CD14-positive monocyte (primary cell): ENCODE results near the gene TBC1D4. TPM values are rescaled to one million over a fixed set of nuclear protein-coding genes. Genes with fewer than 3 reads are reported as not detected.

Experiments
- DNase-seq, 3 donors: peaks; one replicate each; pipeline ENCODE4 v3.0.0-alpha.2; 2011 to 2022
- H2AFZ ChIP-seq: 2 replicates; pipeline ENCODE4 v1.6.0; 2012; ENCODE audit warnings: mild to moderate bottlenecking, low read depth, low read length, inconsistent platforms; ENCODE audit not compliant: insufficient read depth, poor library complexity, severe bottlenecking
- H3K27ac ChIP-seq, 2 donors: 1 replicate in 1 of 2; 2 replicates in 1 of 2; pipeline ENCODE4 v1.5.1; 2012 to 2013; ENCODE audit warnings: low read length in 2 of 2, control low read depth in 1 of 2, inconsistent platforms in 1 of 2, low read depth in 1 of 2, mild to moderate bottlenecking in 1 of 2
- H3K27me3 ChIP-seq, 2 donors: one replicate each; pipeline versions ENCODE4 v1.6.0 to v1.6.1; 2011 to 2013; ENCODE audit warnings: low read length in 2 of 2; ENCODE audit not compliant: control insufficient read depth in 2 of 2, insufficient read depth in 2 of 2
- H3K36me3 ChIP-seq, 2 donors: replicated peaks in 1 of 2; 1 replicate in 1 of 2; 2 replicates in 1 of 2; pipeline versions ENCODE4 v1.5.1 to v1.6.1; 2012 to 2013; ENCODE audit warnings: low read length in 2 of 2, control low read depth in 1 of 2, inconsistent platforms in 1 of 2, mild to moderate bottlenecking in 1 of 2; ENCODE audit not compliant: insufficient read depth in 2 of 2, control insufficient read depth in 1 of 2
- H3K4me1 ChIP-seq, 2 donors: 1 replicate in 1 of 2; 2 replicates in 1 of 2; pipeline versions ENCODE4 v1.5.1 to v1.6.1; 2012 to 2013; ENCODE audit warnings: low read length in 2 of 2, control low read depth in 1 of 2, inconsistent platforms in 1 of 2, mild to moderate bottlenecking in 1 of 2, moderate library complexity in 1 of 2; ENCODE audit not compliant: insufficient read depth in 2 of 2, control insufficient read depth in 1 of 2
- H3K4me2 ChIP-seq: replicated peaks from 2 replicates; pipeline ENCODE3; 2012; ENCODE audit warnings: low read length, moderate library complexity, mild to moderate bottlenecking; ENCODE audit not compliant: poor library complexity, severe bottlenecking; ENCODE audit errors: extremely low read depth
- H3K4me3 ChIP-seq, 3 experiments: fragments of 200-600 bp in 1 of 3; sonication (generic) in 1 of 3; replicated peaks in 1 of 3; 1 replicate in 2 of 3; 2 replicates in 1 of 3; pipeline ENCODE4 v1.5.1; 2011 to 2013; ENCODE audit warnings: low read length in 3 of 3, mild to moderate bottlenecking in 3 of 3, control low read depth in 2 of 3, low read depth in 2 of 3, inconsistent platforms in 1 of 3, moderate library complexity in 1 of 3
- H3K79me2 ChIP-seq: 2 replicates; pipeline ENCODE4 v1.6.0; 2012; ENCODE audit warnings: mild to moderate bottlenecking, control low read depth, inconsistent platforms, low read length, moderate library complexity; ENCODE audit not compliant: insufficient read depth
- H3K9ac ChIP-seq: 2 replicates; pipeline ENCODE4 v1.6.0; 2017; ENCODE audit warnings: low read length, mild to moderate bottlenecking; ENCODE audit not compliant: insufficient read depth, poor library complexity, severe bottlenecking
- H3K9me3 ChIP-seq, 2 donors: replicated peaks in 1 of 2; 1 replicate in 1 of 2; 2 replicates in 1 of 2; pipeline versions ENCODE4 v1.5.1 to v1.6.1; 2012 to 2013; ENCODE audit warnings: low read length in 2 of 2, control low read depth in 1 of 2; ENCODE audit not compliant: control insufficient read depth in 1 of 2, insufficient read depth in 1 of 2
- H4K20me1 ChIP-seq: 2 replicates; pipeline ENCODE4 v1.6.0; 2012; ENCODE audit warnings: mild to moderate bottlenecking, low read length, control low read depth, moderate library complexity; ENCODE audit not compliant: insufficient read depth
- H3K27ac Mint-ChIP-seq, 7 donors: one replicate each; pipeline ENCODE4 v1.8.0; 2020; ENCODE audit warnings: mild to moderate bottlenecking in 7 of 7, mixed read lengths in 7 of 7, moderate library complexity in 6 of 7, inconsistent platforms in 2 of 7
- H3K27me3 Mint-ChIP-seq, 3 donors: one replicate each; pipeline ENCODE4 v1.8.0; 2021 to 2022; ENCODE audit warnings: low read depth in 3 of 3, mild to moderate bottlenecking in 3 of 3, mixed read lengths in 3 of 3, moderate library complexity in 3 of 3, inconsistent platforms in 1 of 3
- H3K36me3 Mint-ChIP-seq, 2 donors: one replicate each; pipeline ENCODE4 v1.8.0; 2020; ENCODE audit warnings: mixed read lengths in 2 of 2, inconsistent platforms in 1 of 2, mild to moderate bottlenecking in 1 of 2
- H3K4me1 Mint-ChIP-seq: one replicate; pipeline ENCODE4 v1.8.0; 2020; ENCODE audit warnings: mild to moderate bottlenecking, mixed read lengths
- H3K4me3 Mint-ChIP-seq, 2 donors: one replicate each; pipeline ENCODE4 v1.8.0; 2020; ENCODE audit warnings: mild to moderate bottlenecking in 2 of 2, mixed read lengths in 2 of 2, moderate library complexity in 1 of 2
- H3K9me3 Mint-ChIP-seq, 7 donors: one replicate each; pipeline ENCODE4 v1.8.0; 2020 to 2022; ENCODE audit warnings: mixed read lengths in 7 of 7, mild to moderate bottlenecking in 6 of 7, moderate library complexity in 6 of 7, inconsistent platforms in 2 of 7
- CTCF ChIP-seq: fragments of 200-600 bp; IDR thresholded peaks from one replicate; pipeline ENCODE4 v1.8.0; 2022; ENCODE audit warnings: antibody characterized with exemption, mild to moderate bottlenecking
- WGBS: methylation state at CpG from one replicate; pipeline ENCODE4 v1.1.5; 2013; ENCODE audit warnings: missing lambda C conversion rate; ENCODE audit not compliant: insufficient coverage; 5-methylcytosine and 5-hydroxymethylcytosine counted together
- intact Hi-C, 2 donors: fragments of 100-400 bp; cut with micrococcal nuclease; formaldehyde crosslinking; loops; one replicate each; pipeline versions ENCODE4 v1.15.0 to v1.15.1; 2023
- polyA plus RNA-seq, 3 donors: library from polyadenylated mRNA; depleted of rRNA in 1 of 3; unstranded in 2 of 3; stranded (reverse) in 1 of 3; fragments of 300-500 nt in 2 of 3; fragments of >200 nt in 1 of 3; fragmentation: Illumina TruSeq in 2 of 3; gene quantifications; 1 replicate in 2 of 3; 2 replicates in 1 of 3; pipeline ENCODE4 v1.2.3, GENCODE V29; 2012 to 2021

TBC1D4 gene
- polyA plus RNA-seq, 3 donors = 2.0 to 6.7 (median 2.5) TPM

DNA sequence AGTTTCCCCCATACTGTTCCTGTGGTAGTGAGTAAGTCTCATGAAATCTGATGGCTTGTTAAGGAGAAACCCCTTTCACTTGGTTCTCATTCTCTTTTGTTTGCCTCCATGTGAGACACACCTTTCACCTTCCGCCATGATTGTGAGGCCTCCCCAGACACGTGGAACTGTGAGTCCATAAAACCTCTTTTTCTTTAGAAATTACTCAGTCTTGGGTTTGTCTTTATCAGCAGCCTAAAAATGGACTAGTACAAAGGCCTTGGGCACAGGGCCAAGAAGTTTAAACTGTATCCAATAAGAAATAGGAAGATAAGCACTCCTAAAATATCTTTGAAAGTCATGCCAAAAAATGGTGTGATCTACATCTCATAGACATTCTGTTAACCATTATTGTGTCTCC lies 176.9 kb downstream of the TBC1D4 start:
- Histone ChIP-seq H2AFZ (no peak overlapping the region), H3K4me1 (peaks cover 3 to 8% of the 10 kb centered on the region in 2 donors), H3K9me3 (peaks cover 3 to 4% of the 10 kb centered on the region in 2 donors), H3K27ac (no peak overlapping the region), H3K4me2 (no peak overlapping the region), H3K36me3 (no peaks in the 10 kb centered on the region), H3K9ac (no peak overlapping the region), H3K27me3 (no peaks in the 10 kb centered on the region), H3K79me2 (no peaks in the 10 kb centered on the region), H4K20me1 (no peaks in the 10 kb centered on the region), H3K4me3 (no peak overlapping the region)
- TF ChIP-seq CTCF = no peak
- Mint-ChIP-seq H3K36me3 (peaks cover 4 to 12% of the 10 kb centered on the region in 2 donors), H3K4me1 (peaks cover 4% of the 10 kb centered on the region), H3K27ac (no peak overlapping the region), H3K27me3 (peaks cover 0 to 2% (median 1%) of the 10 kb centered on the region in 3 donors), H3K9me3 (peaks cover 4 to 9% (median 8%) of the 10 kb centered on the region in 7 donors), H3K4me3 (no peak overlapping the region)
- intact Hi-C loops = no loop called here
- WGBS = no CpG with 5 or more reads among the region's 2 CpGs
- DNase-seq = no peak

DNA sequence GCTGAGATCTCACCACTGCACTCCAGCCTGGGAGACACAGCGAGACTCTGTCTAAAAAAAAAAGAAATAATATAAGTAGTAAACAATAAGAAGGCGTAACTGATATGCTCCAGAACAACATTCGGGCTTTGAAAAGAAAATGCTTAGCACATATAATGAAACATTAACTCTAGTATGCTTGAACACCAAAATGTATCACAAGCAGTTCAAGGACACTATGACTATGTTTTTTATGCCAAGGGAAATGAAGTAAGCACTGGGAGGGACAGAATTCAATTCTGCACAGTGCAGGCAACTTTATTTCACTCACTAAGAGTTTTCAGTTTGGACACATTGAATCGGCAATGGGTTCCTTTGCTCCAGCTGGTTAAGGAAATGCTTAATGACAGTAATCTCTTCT lies 178.7 kb downstream of the TBC1D4 start:
- H3K27me3 Mint-ChIP-seq = peaks cover 0 to 2% (median 1%) of the 10 kb centered on the region in 3 donors
- Histone ChIP-seq H3K9me3 (peaks cover 3 to 4% of the 10 kb centered on the region in 2 donors), H3K27ac (no peak overlapping the region), H3K36me3 (no peaks in the 10 kb centered on the region), H4K20me1 (no peaks in the 10 kb centered on the region), H3K4me3 (no peak overlapping the region), H3K4me2 (no peak overlapping the region), H3K9ac (no peak overlapping the region), H3K4me1 (peaks cover 0 to 5% of the 10 kb centered on the region in 2 donors), H3K27me3 (no peaks in the 10 kb centered on the region), H2AFZ (no peak overlapping the region), H3K79me2 (no peaks in the 10 kb centered on the region)
- H3K4me3 Mint-ChIP-seq = no peak overlapping the region
- no CpG with 5 or more reads among the region's 4 CpGs for WGBS
- no peak overlapping the region for H3K27ac Mint-ChIP-seq
- peaks cover 4 to 15% of the 10 kb centered on the region in 2 donors for H3K36me3 Mint-ChIP-seq
- H3K9me3 Mint-ChIP-seq = peaks cover 4 to 9% (median 8%) of the 10 kb centered on the region in 7 donors
- intact Hi-C loops = no loop called here
- peaks cover 2% of the 10 kb centered on the region for H3K4me1 Mint-ChIP-seq
- DNase-seq = no peak
- TF ChIP-seq CTCF = no peak
